GM18861 (cell line): ENCODE results near the gene FAM72D.
"Not testable (repeated sequence)": the region's sequence is repeated elsewhere in the genome, so short reads cannot be mapped to it uniquely, and the experiment has no call there.

Source experiments
- ATAC-seq: cut with Tn5 transposase; IDR thresholded peaks from one replicate; pipeline ENCODE4 v1.9.1; 2021; ENCODE audit not compliant: unreplicated experiment

FAM72D gene

DNA sequence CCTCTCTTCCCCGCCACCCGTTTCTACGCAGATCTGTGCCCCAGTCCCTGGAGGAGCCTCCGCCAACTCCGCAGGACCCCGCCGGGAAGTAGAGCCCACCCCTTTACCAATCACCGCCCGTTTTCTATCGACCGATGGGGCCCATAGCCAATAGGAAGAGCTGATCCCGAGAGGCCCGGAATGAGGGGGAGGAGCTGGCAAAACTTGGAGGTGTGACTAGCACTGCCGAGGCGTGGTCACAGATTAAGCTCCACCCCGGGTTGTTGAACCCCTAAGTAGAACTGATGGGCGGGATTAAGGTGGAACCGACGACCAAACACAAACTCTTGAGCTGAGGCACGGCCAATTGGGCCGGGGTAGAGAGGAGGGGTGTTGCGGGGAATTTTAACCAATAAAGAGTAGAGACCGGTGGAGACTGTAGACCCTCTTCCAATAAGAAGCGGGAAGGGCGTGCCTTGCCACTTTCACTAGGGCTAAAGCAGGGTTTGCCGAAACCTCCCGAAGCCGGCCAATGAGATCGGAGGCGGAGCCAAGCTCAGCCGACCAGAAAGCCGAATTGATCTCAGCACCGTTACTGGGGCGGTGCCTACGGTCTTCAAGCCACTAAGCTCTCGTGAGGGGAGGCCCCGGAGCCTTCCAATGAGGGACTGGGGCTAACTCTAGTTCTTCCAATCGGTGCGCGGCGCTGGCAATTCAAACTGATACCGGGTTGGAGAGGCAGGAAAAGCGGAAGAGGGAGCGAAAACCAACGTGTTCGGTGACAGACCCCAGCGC is at the start of gene FAM72D, which contains the start of gene SRGAP2B:
FAM72D (plus strand) TSS at position 691 of the 774 bp plus-strand sequence. CDS start 874 bp downstream, outside the sequence.
SRGAP2B (minus strand) TSS at position 45 of the 774 bp plus-strand sequence. CDS start 2,427 bp downstream, outside the sequence.
- peak; percentile 81 for ATAC-seq

DNA sequence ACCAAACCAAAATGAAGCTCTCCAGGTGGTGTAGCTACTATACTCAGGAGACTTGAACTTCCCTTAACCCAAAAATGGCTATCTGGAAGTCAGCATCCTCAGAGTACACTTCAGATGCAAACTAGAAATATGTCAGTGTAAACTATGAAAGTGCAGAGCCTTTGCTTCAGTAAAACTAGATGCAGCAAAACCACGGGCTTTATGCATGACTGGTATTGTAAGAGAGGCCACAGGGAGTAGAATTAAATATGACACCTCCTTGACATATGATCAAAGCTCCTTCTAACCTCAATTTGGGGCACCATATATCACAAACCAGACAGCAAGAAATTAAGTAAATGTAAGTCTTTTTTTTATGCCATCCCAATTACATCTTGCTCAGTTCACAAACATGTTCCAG is 48.2 kb upstream of the FAM72D start:
- not testable (repeated sequence) for ATAC-seq

DNA sequence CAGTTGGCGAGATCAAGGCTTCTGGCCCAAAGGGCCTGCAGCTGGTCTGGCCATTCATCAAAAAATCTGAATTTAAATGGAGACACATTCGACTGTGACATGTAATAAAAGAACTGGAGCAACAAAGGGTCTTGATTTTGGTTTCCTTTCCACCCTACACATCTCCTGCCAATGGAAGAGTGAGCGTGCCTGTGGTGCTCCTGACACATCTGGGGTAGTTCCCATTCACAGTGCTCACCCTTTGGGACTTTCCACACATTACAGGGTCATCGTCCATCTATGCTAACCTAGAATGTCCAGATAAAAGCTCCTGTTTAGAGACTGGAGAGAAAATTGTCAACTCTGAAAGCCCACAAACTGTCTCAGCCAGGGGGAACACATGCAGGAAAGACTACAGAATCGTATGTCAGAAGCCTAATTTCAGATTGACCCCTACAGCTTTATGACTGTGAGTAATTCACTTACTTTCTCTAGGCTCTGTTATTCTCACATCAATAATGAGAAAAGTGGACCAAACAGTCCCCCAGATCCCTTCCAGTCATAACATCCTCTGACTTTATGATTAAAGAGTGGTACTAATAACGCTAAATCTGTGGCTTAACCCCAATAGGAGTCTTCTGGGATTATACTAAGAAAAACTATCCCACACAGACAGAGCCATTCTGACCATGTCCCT is 47.5 kb upstream of the FAM72D start:
- ATAC-seq: not testable (repeated sequence)

DNA sequence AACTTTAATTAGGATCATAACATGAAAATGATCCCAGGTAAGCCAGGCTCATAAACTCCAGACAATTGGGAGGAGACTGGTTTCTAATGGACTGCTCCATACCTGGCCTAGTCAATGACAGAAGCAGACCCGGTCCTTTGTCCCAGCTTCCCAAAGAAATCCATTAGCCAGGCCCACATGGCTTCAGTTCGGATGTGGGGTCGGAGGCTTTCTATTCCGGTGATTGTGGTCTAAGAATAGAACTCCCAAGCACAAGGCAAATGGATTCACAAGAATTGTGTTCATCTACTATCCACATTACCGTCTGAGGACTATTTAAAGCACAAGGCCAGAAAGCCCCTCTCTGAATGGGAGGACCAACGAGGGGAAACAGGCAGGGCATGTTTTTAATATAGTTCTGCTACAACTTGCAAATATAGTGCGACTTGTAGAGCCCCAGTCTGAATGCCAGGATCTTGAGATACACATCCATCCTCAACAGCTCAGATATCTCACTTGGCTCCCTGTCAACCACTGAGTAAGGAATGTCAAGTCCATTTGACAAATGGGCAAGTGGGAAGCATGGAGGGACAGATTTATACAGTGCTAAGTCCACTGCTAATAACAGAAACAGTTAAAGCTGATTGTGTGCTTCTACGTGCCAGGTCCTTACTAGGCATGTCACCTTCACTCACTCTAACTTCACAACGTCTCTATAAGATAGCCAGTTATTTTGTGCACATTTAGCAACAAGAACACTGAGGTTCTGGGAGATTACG is 43.6 kb upstream of the FAM72D start:
- not testable (repeated sequence) for ATAC-seq

DNA sequence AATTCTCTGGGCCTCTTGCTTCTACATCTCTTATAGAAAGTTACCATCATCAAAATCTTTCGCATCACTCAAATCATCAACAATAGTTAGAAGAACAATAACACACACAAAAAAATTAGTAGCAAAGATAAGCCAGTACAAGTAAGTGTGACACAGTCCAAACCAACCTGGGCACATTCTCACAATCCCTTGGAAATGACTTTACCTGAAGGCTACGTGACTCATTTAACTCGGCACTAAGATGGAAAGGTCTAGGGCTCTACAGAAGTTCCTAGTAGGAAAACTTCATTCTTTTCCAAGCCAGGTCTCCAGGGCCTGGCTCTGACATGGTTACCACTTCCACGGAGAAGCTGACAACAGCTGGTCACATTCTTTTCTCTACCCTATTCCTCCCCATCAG is 42.3 kb upstream of the FAM72D start:
- not testable (repeated sequence) for ATAC-seq

DNA sequence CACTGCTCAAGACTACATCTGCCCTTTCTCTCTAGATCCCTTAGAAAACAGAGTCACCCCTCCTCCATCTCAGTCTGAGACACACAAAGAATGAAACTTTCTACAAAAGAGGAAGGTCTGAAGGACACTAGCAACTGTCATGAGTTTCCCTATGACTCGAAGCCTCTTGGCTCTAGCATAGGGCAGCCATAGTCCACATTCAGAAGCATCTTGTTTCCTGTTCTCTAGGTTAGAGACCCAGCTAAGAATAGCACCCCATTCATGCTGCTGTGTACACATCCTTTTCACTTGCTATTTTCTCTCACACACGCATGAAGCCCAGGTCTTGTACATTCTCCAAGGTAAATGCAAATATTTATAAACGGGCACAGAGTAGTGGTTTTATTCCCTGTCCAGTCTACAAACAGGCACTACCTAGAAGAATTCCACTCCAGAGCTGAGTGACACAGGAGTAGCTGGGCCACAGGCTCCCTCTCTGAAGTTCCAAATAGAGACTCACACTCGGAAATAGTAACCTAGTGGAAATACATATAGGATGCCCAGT is 40.5 kb upstream of the FAM72D start:
- ATAC-seq: peak; percentile 99

DNA sequence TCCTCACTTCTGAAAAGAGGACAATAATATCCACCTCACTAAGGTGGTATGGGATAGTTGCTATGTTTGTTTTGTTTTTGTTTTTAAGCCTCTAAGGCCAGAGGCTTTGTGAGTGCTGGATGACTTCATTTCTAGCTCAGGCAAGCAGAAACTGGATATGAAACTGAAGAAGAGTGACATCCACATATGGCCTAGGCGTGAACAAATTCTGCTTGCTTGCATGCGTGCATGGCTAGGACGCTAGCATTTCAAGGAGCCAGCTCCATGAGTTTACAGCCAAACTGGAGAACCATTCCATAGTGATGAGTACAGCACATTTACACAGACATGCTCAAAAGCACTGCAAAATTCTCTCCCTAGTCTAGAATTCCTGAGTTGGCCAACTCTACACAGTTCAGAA is 37.6 kb upstream of the FAM72D start:
- ATAC-seq: not testable (repeated sequence)

DNA sequence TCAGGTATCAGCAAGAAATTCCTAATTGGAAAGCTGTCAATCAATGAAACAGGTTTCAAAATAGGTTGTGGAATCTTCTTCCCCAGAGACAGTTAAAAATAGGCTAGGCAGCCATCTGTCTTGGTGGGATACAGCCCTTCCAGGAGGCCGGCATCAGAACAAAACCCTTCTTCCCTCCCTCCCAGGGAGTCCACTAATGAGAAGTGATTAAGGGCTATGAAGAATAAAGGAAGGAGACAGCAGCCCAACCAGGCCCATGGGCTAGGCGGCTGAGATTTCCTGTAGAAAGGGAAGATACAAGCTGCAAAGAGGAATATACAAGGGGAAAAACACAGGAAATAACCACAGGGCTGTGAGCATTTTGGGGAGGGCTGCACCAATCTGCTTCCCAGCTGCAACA is 32.5 kb upstream of the FAM72D start:
- not testable (repeated sequence) for ATAC-seq

DNA sequence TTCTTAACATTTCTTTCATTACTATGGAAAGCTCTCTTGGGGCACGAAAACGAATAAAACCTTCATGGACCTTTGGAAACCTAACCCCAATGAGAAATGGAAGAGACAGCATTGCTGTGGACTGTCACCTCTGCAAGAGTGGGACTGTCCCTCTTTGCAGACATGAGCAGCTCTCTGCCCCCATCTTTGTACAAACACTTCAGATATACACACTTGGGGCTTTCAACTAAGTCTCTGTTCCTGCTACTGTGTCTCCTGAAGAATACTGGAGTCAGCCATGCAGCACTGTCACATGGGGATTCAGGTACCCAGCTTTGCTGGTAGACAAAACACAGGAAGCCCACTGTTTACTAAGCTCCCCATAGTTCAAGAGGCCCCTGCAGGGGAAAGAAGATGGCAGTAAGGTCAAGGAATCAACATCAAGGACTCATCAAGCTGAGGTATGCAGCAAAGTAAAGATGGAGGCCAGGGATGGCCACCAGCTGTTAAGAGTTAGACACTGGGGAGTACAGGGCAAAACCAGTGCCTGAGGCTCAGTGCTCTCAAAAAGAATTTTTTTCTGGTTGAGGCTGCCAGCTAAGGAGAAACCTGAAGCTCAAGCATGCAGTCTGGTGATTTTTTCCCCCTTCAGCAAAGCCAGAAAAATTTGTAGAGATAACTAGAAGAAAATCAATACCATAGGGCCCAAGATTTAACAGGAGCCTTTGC is 31.7 kb upstream of the FAM72D start:
- not testable (repeated sequence) for ATAC-seq

DNA sequence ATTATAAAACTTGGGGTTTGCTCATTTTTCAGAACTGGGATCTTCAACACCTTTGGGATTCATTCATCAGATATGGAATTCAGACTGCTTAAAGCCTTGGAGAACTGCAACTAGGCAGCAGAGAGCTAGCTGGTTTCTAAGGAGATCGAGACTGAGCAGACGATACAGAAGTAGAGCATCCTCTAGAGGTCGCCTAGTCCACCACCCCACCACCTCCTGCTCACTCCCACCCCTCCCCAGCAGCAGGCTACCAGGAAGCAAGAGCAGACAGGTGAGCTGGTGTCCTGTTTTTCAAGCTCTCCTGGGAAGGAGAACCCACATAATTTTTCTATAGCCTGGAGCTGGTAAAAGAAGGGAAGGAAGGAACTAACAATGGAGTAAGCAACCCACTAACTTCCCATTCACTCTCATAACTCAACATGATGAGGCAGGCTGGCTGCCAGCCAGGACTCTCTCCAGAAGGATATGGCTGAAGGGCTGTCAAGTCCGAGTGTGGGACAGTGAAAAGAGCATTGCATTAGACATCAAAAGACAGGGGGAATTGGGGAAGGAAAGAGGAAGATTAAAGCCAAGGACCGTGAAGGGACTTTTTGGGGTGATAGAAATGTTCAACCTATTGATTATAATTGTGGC is 30.5 kb upstream of the FAM72D start:
- ATAC-seq: not testable (repeated sequence)

DNA sequence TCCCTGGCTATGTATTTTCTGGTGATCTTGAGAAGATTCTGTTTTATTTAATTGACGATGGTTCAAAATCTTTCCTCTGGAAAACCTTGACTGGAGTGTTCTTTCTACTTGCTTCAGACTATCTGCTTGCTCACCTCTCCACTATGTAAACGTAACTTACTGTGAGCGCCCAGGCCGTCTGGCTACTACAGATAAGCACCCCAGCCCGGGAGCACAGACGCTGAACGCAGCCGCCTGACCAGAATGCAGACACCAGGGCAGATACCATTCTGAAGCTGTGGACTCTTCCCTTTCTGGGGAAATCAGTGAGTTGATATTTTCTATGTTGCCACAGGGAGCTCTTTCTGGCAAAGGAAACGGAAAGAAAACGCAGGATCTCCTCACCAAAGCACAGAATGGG is 29.3 kb upstream of the FAM72D start:
- ATAC-seq: not testable (repeated sequence)

DNA sequence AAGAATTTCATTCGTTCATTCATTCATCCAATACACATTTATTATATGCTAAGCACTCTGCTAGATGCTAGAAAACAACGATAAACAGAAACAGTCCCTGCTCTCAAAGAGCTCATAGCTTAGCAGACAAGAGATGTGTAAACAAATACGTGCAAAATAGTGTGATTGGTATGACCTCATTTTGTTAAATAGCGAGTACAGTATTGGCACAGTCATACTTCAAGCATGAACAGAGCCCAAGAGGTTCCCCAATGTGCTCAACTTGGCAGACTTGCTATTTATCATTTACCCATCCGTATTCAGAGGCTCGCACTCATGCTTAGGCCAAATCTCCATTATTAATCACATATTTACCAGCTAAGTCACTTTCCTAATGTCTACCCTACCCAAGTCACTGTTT is 24.2 kb upstream of the FAM72D start:
- not testable (repeated sequence) for ATAC-seq

DNA sequence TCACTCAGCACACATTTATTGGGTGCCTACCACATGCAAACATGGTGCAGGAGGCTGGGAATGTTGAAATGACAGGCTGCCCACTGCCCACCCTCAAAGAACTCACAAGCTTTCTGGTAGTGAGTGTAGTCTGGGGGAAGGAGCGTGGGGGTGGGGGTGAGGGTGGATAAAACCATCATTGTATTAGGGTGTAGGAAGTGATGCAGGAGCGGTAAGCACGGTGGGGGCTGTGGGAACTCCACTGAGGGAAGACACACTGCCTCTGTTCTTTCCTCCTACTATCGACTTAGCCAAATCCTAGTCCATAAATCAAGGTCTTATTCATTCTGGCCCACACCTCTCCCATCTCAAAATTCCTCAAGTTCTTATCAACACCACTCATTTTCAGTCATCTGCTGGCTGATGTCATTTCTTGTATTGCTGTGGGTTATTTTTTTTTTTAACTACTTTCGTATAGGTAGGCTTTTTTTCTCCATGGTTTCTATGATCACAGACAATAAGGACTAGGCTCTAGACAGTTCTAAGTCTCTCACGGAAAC is 21.7 kb upstream of the FAM72D start:
- ATAC-seq: not testable (repeated sequence)

DNA sequence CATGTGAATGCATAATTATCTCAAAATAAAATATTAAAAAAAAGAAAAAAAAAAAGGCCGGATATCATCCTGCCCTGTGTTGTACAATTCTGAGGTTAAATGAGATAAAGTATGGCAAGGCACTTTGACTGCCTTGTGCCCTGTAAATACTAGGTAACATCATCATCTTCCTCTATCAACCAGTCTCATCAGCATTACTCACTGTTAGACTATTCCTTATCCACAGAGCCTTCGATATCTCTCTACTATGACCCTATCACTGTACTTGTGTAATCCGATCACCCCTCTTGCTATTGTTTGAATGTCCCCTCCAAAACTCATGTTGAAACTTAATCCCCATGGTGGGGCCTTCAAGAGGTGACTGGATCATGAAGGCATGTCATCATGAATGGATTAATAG is 18.9 kb upstream of the FAM72D start:
- ATAC-seq: not testable (repeated sequence)

DNA sequence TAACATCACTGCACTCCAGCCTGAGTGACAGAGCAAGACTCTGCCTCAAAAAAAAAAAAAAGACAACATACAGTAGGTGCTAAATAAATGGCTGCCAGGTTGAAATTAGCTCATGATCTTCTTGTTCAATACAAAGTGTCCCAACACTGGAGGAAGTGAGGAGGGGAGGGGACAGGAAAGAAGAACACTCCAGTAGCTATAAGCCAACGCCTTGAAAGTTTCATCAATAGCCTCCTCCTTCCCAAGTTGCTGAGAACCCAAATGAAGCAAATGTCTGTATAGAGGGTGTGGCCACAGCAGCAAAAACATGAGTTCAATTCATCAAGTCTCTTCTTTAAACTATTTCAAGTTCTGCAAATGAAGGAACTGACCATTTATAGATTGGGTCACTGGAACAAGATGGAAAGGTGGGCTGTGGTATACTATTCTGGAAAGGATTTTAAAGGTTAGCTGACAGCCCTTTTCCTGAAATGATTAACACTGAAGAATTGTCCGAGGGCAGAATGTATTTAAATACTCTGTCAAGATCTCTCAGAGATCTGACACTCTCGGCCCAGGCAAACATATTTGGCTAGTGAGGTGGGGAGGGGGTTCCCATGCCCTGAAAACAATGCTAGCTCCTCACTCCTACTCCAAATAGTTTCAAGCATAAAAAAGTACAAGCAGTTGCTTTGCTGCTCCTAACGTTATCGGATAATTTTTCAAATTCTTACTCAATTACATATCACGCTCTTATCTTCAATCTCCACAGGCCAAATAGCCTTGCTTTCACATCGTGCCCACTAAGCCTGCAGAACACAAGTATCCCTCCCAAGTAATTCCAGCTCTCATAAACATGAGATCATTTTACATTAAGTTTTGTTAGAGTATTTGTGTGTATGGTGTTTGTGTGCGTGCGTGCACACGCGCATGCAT is 17.6 kb upstream of the FAM72D start:
- not testable (repeated sequence) for ATAC-seq

DNA sequence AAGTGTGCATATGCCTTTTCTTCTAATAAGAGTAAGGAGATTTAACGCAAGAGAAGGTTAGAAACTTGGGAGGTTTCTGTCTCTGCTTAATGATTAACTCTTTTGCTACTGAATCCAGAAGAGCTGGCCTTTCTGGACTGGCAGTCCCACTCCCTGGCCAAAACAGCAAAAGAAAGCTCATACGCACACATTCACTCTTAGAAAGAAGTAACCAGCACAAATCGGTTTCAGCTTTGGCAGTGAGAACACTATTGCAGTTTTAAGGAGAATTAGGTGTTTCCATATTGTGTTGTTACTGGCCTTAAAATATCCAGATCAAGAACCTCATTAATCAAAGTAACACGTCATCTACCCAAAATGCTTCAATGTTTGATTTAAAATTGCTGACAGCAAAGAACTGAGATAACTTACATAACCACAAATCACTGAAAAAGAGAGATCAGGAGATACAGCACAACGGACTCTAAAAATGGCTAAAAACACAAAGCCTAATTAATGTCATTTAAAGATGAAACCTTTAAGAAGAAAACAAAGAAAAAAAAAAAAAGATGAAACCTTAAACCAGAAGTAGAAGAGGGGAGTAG is 16.9 kb upstream of the FAM72D start:
- ATAC-seq: not testable (repeated sequence)

DNA sequence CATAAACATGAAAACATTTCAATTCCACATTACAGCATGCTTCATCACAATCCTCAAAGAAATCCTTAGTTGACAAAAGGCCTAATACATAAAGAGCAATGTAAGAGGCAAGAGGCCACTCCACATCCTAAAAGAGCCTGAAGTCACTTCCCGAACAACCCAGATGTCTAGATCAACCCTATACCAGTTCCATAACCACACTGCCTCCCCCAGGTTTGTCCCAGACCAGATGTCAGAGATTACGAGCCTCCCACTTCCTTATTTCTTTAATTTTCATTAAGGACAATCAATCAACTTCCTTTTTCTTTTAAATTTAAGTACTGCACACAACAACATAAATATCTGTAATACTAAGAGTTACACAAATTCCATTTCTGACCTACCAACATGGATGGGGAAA is 16.0 kb upstream of the FAM72D start:
- not testable (repeated sequence) for ATAC-seq

DNA sequence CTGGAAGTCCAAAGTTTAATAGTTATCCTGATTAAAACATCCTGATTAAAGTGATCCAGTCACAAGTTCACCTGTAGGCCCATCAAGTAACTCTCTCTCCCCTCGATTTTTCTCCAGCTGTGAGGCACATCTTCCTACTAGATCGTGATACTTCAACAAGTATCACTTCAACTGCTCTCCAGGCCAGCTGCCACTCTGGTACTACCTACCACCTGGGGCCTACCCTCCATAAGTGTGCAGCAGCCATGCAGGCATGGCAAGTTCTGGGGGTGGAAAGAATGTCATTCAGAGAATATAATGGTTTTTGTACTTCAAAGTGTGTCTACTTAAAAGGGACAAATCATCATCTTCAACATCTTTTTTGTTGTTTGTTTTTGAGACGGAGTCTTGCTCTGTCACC is 15.6 kb upstream of the FAM72D start:
- not testable (repeated sequence) for ATAC-seq
